ENCODE data around the gene ADRA2C.
A peak's percentile ranks its signal among the peaks of the same experiment; 100 is the strongest.

Gene ADRA2C

DNA sequence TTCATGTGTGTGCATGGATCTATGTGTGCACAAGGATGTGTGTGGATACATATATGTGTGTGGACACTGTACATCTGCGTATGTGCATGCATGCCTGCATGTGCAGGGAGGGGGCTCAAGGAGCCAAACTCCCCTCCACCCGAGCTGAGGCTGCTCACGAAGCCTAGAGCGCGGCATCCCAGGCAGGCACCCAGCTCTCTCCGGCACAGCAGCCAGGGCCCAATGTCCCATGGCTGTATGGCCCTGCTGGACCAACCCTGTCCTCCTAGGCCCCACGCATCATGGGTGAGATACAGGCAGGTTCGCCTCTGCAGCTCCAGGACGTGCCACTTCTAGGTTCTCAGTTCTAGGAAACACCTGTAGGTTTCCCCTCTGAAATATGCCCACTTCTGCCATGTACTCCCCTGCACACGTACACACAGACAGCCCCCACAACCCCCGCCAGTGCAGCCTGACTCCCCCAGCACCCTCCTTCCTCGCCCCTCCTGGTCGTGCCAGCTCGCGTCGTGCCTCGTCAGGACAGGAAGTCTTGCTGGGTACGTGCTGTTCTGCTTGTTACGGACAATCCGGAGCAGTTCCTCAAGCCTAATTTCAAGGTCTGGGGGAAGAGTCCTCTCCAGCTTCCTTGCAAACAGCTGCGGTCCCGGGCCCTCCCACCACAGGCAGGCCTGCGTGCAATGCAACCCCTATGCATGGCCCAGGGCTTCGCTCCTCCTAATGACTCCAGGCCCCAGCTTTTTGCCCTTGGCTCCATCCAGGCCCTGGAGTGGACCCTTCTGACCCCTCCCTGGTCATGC, 3.2 kb upstream of the ADRA2C start:
- DNase-seq, result no peak

DNA sequence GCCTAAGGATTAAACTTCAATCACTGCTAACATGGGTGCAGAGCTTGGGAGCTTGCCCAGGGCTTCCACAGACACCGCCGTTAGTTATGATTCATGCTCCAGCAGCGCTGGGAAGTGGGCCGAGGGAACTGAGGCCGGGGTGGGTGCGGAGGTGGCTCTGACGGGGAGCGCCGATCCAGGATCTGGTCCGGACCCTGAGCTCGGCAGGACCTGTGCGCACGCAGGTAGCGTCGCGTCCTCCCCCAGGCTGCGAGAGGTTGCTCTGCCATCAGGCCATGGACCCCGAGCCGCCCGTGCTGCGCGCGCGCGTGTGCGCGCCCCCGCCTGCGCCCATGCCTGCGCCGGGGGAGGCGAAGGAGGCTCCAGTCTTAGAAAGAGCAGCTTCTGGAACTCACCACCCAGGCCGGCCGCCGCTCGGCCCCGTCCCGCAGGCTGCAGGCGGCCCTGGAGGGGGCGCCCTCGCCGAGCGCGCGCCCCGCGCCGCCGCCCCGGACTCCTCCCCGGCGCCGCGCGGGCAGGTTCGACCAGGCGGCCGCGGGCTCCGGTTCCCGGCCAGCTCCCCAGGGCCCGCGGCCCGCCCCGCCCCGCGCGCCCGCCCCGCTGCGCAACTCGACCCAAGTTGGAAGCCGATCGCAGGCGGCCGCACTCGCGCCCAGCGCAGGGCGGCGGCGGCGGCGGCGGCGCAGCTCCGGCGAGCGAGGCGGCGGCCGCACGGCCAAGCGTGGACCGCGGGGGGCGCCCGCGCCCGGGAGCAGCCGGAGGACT, 732 bp upstream of the ADRA2C start:
- DNase-seq, result peak; percentile 51

GRCh38 chr4:3766785-3767569, 792 bp downstream of the ADRA2C start:
- no peak for DNase-seq

DNA sequence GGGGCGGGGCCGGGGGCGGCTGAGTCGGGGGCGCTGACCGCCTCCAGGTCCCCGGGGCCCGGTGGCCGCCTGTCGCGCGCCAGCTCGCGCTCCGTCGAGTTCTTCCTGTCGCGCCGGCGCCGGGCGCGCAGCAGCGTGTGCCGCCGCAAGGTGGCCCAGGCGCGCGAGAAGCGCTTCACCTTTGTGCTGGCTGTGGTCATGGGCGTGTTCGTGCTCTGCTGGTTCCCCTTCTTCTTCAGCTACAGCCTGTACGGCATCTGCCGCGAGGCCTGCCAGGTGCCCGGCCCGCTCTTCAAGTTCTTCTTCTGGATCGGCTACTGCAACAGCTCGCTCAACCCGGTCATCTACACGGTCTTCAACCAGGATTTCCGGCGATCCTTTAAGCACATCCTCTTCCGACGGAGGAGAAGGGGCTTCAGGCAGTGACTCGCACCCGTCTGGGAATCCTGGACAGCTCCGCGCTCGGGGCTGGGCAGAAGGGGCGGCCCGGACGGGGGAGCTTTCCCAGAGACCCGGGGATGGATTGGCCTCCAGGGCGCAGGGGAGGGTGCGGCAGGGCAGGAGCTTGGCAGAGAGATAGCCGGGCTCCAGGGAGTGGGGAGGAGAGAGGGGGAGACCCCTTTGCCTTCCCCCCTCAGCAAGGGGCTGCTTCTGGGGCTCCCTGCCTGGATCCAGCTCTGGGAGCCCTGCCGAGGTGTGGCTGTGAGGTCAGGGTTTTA, 1.5 kb downstream of the ADRA2C start:
- DNase-seq, result no peak

GRCh38 chr4:3768842-3769641, 2.9 kb downstream of the ADRA2C start:
- DNase-seq, result no peak

- no peak for DNase-seq
These were observed 3.5 kb downstream of the ADRA2C start for GRCh38 chr4:3769642-3770184.

DNA sequence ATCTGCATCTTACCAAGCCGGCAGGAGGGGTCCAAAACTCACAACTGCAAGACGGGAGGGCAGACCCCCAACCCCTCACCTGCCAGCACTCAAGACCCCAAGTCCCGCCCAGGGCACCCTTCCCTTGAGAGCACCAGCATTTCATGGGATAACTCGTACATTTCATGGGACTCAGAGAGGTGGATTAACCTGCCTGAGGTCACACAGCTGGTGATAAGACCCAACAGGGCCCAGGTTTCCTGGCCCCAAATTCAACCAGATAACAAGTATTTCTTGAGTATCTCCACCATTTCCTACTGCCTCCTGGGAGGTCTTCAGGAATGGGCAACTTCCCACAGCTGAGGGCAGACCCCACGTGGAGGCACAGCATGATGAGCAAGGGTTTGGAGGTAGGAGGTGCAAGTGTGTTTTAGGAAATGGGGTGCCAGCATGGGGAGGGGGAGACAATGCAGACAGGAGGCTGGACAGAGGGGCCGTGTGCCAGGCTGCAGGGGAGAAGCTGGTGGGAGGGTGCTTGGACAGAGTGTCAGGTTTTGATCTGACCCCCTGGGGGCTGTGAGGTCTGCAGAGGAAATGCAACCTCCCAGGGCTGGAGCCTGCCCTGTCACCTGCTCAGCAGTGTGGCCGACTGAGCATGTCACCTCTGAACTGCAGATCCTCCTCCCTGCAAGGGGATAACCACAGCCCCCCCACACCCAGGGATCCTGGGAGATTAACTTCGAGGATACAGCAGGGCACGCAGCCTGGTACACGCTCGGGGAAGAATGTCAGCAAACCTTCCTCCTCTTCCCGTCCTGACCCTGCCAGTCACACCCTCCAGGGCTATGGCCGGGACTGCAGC, 4.4 kb downstream of the ADRA2C start:
- DNase-seq, result no peak

DNA sequence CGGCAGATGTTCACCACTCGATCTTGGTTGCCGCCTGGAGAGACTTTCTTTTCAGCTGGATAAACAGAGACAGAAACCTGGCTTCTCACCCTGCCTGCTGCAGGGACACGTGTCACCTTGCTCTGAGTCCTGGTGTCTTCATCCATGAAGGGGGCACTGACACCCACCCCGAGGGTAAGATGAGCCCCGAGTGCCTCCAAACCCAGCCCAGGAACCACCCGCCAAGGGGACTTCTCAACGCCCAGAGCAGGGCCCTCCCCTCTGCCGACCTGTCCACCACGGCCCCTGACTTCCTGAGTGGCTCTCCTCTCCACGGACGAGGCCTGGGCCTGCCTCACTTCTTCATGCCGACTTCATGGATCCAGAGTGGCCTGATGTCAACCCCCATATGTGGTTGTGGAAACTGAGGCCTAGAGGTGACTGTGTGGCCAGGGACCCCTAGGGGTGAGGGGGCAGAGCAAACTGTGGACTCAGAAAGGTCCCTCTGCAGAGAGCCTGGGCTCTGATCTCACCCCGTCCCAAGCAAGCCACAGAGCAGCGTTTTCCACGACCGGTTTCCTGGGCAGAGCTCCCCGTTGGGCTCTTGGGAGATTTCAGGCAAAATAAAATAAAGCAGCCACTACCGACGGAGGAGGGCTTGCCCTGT, 5.1 kb downstream of the ADRA2C start:
- no peak for DNase-seq

GRCh38 chr4:3771939-3772495, 5.8 kb downstream of the ADRA2C start:
- no peak for DNase-seq

DNA sequence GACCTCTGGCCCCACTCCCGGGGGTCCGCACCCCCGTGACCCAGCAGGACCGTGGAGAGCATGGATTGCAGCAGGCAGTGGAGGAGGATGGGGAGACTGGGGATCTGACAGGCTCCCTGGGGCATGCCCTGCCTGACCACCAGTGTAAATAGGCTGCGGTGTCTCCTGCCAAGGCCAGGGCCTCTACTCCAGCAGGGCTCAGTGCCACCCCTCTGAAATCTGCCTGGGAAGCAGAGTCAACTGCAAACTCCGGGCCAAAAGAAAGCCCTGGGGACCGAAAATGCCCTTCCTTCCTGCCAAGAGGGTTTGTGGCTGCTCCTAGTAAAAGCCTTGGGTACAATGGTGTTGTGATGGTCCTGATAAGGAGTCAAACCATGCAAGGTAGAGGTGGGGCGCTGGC, 6.4 kb downstream of the ADRA2C start:
- no peak for DNase-seq

DNA sequence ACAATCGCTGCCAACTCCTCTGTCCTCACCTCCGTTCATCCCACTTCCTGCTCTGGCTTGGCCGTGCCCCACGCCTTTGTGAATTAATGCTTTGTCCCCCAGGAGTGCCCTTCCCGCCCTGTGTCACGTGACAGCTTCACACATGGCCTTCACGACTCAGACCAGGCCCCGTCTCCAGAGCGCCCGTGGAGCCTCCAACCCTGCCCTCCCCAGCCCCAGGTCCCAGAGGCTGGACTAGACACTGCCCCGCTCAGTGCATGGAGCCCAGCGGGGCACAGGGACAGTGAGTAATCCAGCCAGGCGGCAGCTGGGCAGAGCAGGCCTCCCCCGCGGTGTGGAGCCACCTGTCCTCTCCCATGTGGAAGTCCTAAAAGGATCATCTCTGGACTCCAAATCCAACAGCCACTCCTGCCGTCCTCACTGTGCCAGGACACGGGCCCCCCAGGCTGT, 7.4 kb downstream of the ADRA2C start:
- DNase-seq, result no peak

GRCh38 chr4:3774253-3774883, 8.2 kb downstream of the ADRA2C start:
- no peak for DNase-seq

DNA sequence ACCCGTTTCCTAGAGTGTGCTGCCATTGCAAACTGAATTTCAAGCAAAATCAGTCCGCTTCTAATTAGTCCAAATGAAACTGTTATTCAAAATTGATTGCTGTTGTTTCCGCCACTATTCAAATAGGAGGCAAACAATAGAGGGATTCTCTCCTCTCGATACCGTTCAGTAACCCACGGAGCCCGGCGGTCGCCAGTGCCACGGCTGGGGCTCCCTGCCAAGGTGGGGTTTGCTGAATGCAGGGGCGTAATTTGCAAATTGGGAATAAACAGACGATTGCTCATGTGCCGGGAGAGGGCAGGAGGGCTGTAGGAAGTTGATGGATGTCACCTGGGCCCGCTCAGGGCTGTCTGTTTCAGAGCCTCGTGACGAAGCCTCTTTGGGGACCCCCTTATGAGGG, 8.8 kb downstream of the ADRA2C start:
- DNase-seq, result no peak

DNA sequence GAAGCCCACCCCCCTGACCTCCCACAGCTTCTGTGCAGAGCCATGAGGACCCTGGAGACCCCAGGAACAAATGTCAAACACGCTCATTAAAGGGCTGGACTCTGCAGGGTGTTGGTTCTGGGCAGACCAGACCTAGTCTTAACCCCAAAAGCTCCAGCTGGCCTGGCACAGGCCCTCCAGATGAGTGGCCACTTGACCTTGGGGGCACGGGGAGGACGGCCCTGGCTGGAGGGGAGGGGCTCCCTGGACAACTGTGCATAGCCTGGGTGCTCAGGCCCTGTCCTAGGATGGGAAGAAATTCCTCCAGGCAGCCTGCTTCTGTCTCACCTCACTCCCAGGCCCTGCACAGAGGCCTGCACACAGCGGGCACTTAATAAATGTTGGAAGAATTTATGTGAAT, 9.4 kb downstream of the ADRA2C start:
- DNase-seq, result no peak

DNA sequence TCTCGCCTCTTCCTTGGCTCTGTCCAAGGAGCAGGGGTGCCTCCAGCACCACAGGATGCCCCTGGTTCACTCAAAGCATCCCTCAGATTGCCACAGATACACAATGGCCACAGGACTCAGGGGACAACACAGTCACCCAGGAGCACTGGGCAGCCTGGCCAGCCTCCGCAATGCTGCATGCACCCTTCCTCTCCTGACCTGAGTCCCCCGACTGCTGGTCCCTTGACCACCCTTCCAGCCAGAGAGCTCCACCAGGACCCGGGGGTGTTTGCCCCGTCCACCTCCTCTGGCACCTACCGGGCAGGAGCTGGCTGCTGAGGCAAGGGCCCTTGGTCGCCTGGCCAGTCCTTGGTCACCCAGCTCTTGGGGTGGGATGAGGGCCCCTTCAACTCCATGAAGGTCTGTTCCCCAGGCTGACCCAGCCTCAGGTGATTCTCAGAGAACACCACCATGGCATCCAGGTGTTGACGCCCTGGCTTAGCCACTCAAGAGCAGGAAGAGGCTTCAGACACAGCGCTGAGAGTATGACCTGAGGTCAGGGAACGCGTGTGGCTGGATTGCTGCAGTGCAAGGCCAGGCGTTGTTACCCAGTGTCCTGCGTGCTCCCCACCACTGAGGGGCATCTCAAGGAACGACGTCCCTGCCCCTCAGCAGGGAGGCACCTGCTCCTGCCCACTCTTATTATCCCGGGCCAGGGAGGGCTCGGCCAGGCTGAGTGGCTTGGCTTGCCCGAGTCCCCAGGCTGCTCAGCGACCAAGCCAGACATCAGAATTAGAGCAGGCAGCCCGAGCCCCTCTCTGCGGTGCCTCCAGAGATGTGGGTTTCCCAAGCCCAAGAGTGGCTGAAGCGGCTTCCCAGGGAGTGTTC, 10.2 kb downstream of the ADRA2C start:
- DNase-seq, result no peak

DNA sequence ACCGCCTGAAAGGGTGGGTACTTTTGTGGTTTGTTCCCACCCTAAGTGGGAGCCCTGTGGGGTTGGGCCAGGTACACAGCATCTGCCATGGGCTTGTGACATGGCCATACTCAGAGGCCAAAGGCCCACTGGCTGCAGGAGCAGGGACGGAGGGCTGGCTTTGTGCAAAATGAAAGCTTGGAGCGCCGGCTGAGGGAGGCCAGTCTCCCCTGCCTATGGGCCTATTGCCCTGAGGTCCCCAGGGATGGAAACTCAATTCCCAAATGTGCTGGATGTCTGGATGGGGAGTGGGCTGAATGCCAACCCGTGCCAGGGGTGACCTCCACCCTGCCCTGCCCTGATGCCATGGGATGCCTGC, 10.8 kb downstream of the ADRA2C start:
- no peak for DNase-seq

DNA sequence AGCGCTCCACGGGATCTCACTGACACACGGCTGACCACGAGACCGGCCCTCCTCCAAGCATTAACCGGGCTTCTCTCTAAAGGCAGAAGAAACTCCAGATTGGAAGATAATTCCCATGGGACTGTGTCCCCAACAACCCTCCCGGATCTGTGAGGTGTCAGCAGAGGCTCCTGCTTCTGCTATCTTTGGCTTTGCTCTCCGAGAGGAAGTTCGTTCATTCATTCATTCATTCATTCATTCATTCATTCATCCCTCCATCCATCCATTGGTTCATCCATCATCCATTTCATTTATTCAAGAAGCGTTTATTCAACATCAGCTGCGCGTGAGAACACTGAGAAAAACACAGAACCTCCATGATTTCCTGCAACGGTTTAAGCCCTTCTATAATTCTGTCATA, 11.5 kb downstream of the ADRA2C start:
- no peak for DNase-seq

GRCh38 chr4:3779509-3779908, 13.3 kb downstream of the ADRA2C start:
- no peak for DNase-seq
